Measurements from ENCODE around the gene NUFIP1.

NUFIP1 gene

DNA sequence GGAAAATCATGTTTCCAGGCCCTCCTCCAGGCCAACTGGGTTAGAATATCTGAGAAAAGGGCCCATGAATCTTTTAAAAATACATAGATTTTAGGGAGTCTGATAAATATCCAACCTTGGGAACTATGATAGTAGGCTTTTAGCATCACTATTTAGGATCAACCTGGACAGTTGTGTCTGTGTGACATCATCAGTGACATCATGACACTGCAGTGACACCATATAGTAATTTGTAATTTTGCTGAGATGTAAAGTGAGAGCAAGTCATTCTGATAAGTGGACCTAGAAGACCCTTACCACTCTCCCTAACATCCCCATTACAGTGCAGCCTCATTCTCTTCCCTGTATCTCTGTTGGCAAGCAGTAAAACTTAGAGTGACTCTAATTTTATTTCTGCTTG is 14.1 kb upstream of the NUFIP1 start:
- Histone ChIP-seq H3K4ac (ENCODE audit: low read length) (no peak overlapping the region), H3K4me2 (ENCODE audit: insufficient read depth, low read length, poor library complexity, severe bottlenecking) (no peak overlapping the region), H3K79me1 (ENCODE audit: low read depth, low read length) (no peaks in the 10 kb centered on the region), H3K27ac (replicated peaks; ENCODE audit: low read length) (no peak overlapping the region), H3K9ac (ENCODE audit: low read depth, low read length, poor library complexity) (no peak overlapping the region), H2BK12ac (ENCODE audit: low read length) (no peak overlapping the region), H3K9me3 (replicated peaks in 1 of 2; ENCODE audit: control insufficient read depth in 2 of 2, insufficient read depth in 1 of 2, low read depth in 1 of 2, low read length in 2 of 2) (no peaks in the 10 kb centered on the region), H3K4me1 (ENCODE audit: control insufficient read depth in 2 of 2, insufficient read depth in 1 of 2, low read depth in 1 of 2, low read length in 2 of 2) (no peaks in the 10 kb centered on the region), H3K18ac (ENCODE audit: low read length) (no peak overlapping the region), H4K91ac (ENCODE audit: low read depth, low read length, poor library complexity) (no peak overlapping the region), H2AFZ (ENCODE audit: low read length) (no peak overlapping the region), H2BK120ac (ENCODE audit: low read depth, low read length) (no peak overlapping the region), H3K23ac (ENCODE audit: low read depth, low read length, poor library complexity) (no peak overlapping the region), H3K14ac (ENCODE audit: low read length) (no peak overlapping the region), H4K8ac (ENCODE audit: low read depth, low read length) (no peak overlapping the region), H2BK15ac (ENCODE audit: low read length) (no peak overlapping the region), H3K27me3 (ENCODE audit: control insufficient read depth in 3 of 3, insufficient read depth in 3 of 3, low read depth in 1 of 3, low read length in 3 of 3) (no peaks in the 10 kb centered on the region), H2AK5ac (ENCODE audit: low read depth, low read length) (no peak overlapping the region), H3K4me3 (ENCODE audit: low read length in 2 of 2) (no peak overlapping the region), H2BK5ac (ENCODE audit: low read length) (no peak overlapping the region), H3K36me3 (replicated peaks in 1 of 2; ENCODE audit: control insufficient read depth in 2 of 2, insufficient read depth in 2 of 2, low read length in 2 of 2) (peaks cover 11 to 99% of the 10 kb centered on the region in 2 donors)
- no peak for DNase-seq (ENCODE audit: low spot score)

DNA sequence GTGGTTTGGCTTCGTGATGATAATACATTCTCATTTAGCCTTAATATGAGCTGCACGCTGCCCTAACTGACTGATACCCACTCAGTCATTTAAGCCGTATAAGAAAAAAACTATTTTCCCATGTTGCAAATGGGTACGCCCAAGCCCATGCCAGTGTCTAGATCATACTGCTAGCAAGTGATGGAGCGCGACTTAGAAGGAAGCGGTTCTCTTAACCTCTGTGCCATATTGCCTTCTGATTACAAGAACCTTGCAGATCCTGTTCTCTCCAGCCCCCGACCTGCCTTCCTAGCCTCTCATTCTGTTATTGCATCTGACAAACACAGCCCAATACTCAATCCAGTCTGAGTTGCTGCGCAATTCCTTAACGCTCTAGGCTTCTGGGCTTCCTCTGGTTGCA is 670 bp upstream of the NUFIP1 start:
- H3K27ac ChIP-seq (replicated peaks; ENCODE audit: low read length): no peak overlapping the region
- no peak overlapping the region for H2BK12ac ChIP-seq (ENCODE audit: low read length)
- DNase-seq (ENCODE audit: low spot score): no peak
- peak overlapping the region; percentile 89 for H3K9ac ChIP-seq (ENCODE audit: low read depth, low read length, poor library complexity)
- H2AFZ ChIP-seq (ENCODE audit: low read length): peak overlapping the region; percentile 92
- H3K36me3 ChIP-seq (replicated peaks in 1 of 2; ENCODE audit: control insufficient read depth in 2 of 2, insufficient read depth in 2 of 2, low read length in 2 of 2): peaks cover 1 to 27% of the 10 kb centered on the region in 2 donors
- no peak overlapping the region for H3K18ac ChIP-seq (ENCODE audit: low read length)
- H4K8ac ChIP-seq (ENCODE audit: low read depth, low read length): no peak overlapping the region
- H2BK120ac ChIP-seq (ENCODE audit: low read depth, low read length): no peak overlapping the region
- H3K27me3 ChIP-seq (ENCODE audit: control insufficient read depth in 3 of 3, insufficient read depth in 3 of 3, low read depth in 1 of 3, low read length in 3 of 3): no peaks in the 10 kb centered on the region
- peak overlapping the region; percentile 95 for H3K4me2 ChIP-seq (ENCODE audit: insufficient read depth, low read length, poor library complexity, severe bottlenecking)
- WGBS, 2 donors (ENCODE audit: extremely low coverage in 2 of 2, insufficient read length in 2 of 2, insufficient replicate concordance in 1 of 2): no CpG with 5 or more reads among the region's 10 CpGs
- no peak overlapping the region for H2BK5ac ChIP-seq (ENCODE audit: low read length)
- no peak overlapping the region for H3K4ac ChIP-seq (ENCODE audit: low read length)
- no peaks in the 10 kb centered on the region for H3K9me3 ChIP-seq (replicated peaks in 1 of 2; ENCODE audit: control insufficient read depth in 2 of 2, insufficient read depth in 1 of 2, low read depth in 1 of 2, low read length in 2 of 2)
- H3K14ac ChIP-seq (ENCODE audit: low read length): no peak overlapping the region
- H3K23ac ChIP-seq (ENCODE audit: low read depth, low read length, poor library complexity): no peak overlapping the region
- H3K79me1 ChIP-seq (ENCODE audit: low read depth, low read length): peaks cover 10% of the 10 kb centered on the region
- peak overlapping the region; percentile 67 to 96 for H3K4me3 ChIP-seq (ENCODE audit: low read length in 2 of 2)
- H4K91ac ChIP-seq (ENCODE audit: low read depth, low read length, poor library complexity): no peak overlapping the region
- H2AK5ac ChIP-seq (ENCODE audit: low read depth, low read length): no peak overlapping the region
- H3K4me1 ChIP-seq (ENCODE audit: control insufficient read depth in 2 of 2, insufficient read depth in 1 of 2, low read depth in 1 of 2, low read length in 2 of 2): peaks cover 7 to 8% of the 10 kb centered on the region in 2 donors
- H2BK15ac ChIP-seq (ENCODE audit: low read length): no peak overlapping the region

DNA sequence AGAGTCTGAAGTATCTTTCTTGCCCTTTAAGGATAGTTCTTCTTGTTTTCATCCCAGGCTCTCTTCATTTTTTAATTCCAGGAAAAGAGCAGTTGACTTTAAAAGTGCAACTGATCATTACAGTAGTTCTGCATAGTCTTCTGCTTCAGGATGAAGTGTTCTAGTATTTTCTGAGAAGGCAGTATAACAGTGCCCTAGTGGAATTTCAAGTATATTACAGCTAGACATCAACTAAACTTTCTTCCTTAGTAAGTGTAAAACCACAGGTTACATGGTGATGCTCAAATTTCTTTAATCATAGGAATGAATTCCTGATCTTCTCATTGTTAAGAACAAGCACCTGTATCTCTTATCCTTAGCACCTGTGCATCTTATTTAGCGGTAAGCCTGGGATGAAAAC is 10.9 kb downstream of the NUFIP1 start:
- Histone ChIP-seq H3K14ac (ENCODE audit: low read length) (no peak overlapping the region), H2AK5ac (ENCODE audit: low read depth, low read length) (no peak overlapping the region), H3K27me3 (ENCODE audit: control insufficient read depth in 3 of 3, insufficient read depth in 3 of 3, low read depth in 1 of 3, low read length in 3 of 3) (peaks cover 0 to 2% (median 0%) of the 10 kb centered on the region in 3 experiments), H3K23ac (ENCODE audit: low read depth, low read length, poor library complexity) (no peak overlapping the region), H4K91ac (ENCODE audit: low read depth, low read length, poor library complexity) (no peak overlapping the region), H3K4me3 (ENCODE audit: low read length in 2 of 2) (no peak overlapping the region), H3K79me1 (ENCODE audit: low read depth, low read length) (peaks cover under 1% of the 10 kb centered on the region), H2BK120ac (ENCODE audit: low read depth, low read length) (no peak overlapping the region), H3K9ac (ENCODE audit: low read depth, low read length, poor library complexity) (no peak overlapping the region), H3K27ac (replicated peaks; ENCODE audit: low read length) (no peak overlapping the region), H3K4me2 (ENCODE audit: insufficient read depth, low read length, poor library complexity, severe bottlenecking) (no peak overlapping the region), H3K4me1 (ENCODE audit: control insufficient read depth in 2 of 2, insufficient read depth in 1 of 2, low read depth in 1 of 2, low read length in 2 of 2) (no peaks in the 10 kb centered on the region), H2BK12ac (ENCODE audit: low read length) (no peak overlapping the region), H3K18ac (ENCODE audit: low read length) (no peak overlapping the region), H3K36me3 (replicated peaks in 1 of 2; ENCODE audit: control insufficient read depth in 2 of 2, insufficient read depth in 2 of 2, low read length in 2 of 2) (peaks cover 6 to 92% of the 10 kb centered on the region in 2 donors), H3K4ac (ENCODE audit: low read length) (no peak overlapping the region), H4K8ac (ENCODE audit: low read depth, low read length) (no peak overlapping the region), H3K9me3 (replicated peaks in 1 of 2; ENCODE audit: control insufficient read depth in 2 of 2, insufficient read depth in 1 of 2, low read depth in 1 of 2, low read length in 2 of 2) (no peaks in the 10 kb centered on the region), H2AFZ (ENCODE audit: low read length) (no peak overlapping the region), H2BK15ac (ENCODE audit: low read length) (no peak overlapping the region), H2BK5ac (ENCODE audit: low read length) (no peak overlapping the region)
- no CpG with 5 or more reads among the region's 1 CpG for WGBS, 2 donors (ENCODE audit: extremely low coverage in 2 of 2, insufficient read length in 2 of 2, insufficient replicate concordance in 1 of 2)
- DNase-seq (ENCODE audit: low spot score): no peak

DNA sequence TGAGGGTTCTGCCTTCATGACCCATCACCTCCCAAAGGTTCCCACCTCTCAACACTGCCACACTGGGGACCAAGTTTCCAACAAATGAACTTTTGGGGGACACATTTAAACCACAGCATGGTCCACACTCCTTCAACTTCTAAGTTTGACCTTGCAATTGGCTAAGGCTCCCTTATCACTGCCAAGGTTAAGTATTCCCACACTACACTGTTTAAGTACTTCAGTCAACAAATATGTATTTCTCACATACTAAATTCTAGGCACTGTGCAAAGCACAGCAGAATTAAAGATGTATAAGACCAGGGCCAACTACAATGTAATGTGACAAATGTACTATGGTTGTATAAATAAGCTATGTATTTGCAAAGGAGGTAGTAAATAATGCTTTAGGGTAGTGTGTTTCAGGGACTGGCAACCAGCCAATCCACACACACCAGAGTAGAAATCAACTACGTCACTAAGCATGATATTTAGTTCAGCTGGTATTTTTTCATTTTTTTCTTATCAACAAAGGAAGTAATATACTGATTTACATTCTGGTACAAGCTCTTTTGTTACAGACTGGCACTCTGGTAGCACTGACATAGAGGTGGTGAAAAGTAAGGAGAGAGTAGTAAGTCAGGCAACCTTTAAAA is 12.2 kb downstream of the NUFIP1 start:
- Histone ChIP-seq H3K9ac (ENCODE audit: low read depth, low read length, poor library complexity) (no peak overlapping the region), H3K4me2 (ENCODE audit: insufficient read depth, low read length, poor library complexity, severe bottlenecking) (no peak overlapping the region), H3K27me3 (ENCODE audit: control insufficient read depth in 3 of 3, insufficient read depth in 3 of 3, low read depth in 1 of 3, low read length in 3 of 3) (peaks cover 0 to 2% (median 0%) of the 10 kb centered on the region in 3 experiments), H4K91ac (ENCODE audit: low read depth, low read length, poor library complexity) (no peak overlapping the region), H2BK5ac (ENCODE audit: low read length) (no peak overlapping the region), H3K18ac (ENCODE audit: low read length) (no peak overlapping the region), H3K4me3 (ENCODE audit: low read length in 2 of 2) (no peak overlapping the region), H3K23ac (ENCODE audit: low read depth, low read length, poor library complexity) (no peak overlapping the region), H3K79me1 (ENCODE audit: low read depth, low read length) (no peaks in the 10 kb centered on the region), H2BK120ac (ENCODE audit: low read depth, low read length) (no peak overlapping the region), H3K4ac (ENCODE audit: low read length) (no peak overlapping the region), H2BK12ac (ENCODE audit: low read length) (no peak overlapping the region), H4K8ac (ENCODE audit: low read depth, low read length) (no peak overlapping the region), H2AFZ (ENCODE audit: low read length) (no peak overlapping the region), H2AK5ac (ENCODE audit: low read depth, low read length) (no peak overlapping the region), H2BK15ac (ENCODE audit: low read length) (no peak overlapping the region), H3K9me3 (replicated peaks in 1 of 2; ENCODE audit: control insufficient read depth in 2 of 2, insufficient read depth in 1 of 2, low read depth in 1 of 2, low read length in 2 of 2) (no peaks in the 10 kb centered on the region), H3K27ac (replicated peaks; ENCODE audit: low read length) (no peak overlapping the region), H3K14ac (ENCODE audit: low read length) (no peak overlapping the region), H3K36me3 (replicated peaks in 1 of 2; ENCODE audit: control insufficient read depth in 2 of 2, insufficient read depth in 2 of 2, low read length in 2 of 2) (peaks cover 6 to 95% of the 10 kb centered on the region in 2 donors), H3K4me1 (ENCODE audit: control insufficient read depth in 2 of 2, insufficient read depth in 1 of 2, low read depth in 1 of 2, low read length in 2 of 2) (no peaks in the 10 kb centered on the region)
- no peak for DNase-seq (ENCODE audit: low spot score)
- no CpG with 5 or more reads among the region's 1 CpG for WGBS, 2 donors (ENCODE audit: extremely low coverage in 2 of 2, insufficient read length in 2 of 2, insufficient replicate concordance in 1 of 2)
